GM19023 (cell line): ENCODE data around the gene SSX5.
"Not testable (repeated sequence)": the region's sequence is repeated elsewhere in the genome, so short reads cannot be mapped to it uniquely, and the experiment has no call there.

ENCODE experiments used
- ATAC-seq: cut with Tn5 transposase; IDR thresholded peaks from one replicate; pipeline ENCODE4 v1.9.1; 2021; ENCODE audit warnings: mild to moderate bottlenecking, moderate library complexity; ENCODE audit not compliant: unreplicated experiment

The SSX5 gene, protein sequence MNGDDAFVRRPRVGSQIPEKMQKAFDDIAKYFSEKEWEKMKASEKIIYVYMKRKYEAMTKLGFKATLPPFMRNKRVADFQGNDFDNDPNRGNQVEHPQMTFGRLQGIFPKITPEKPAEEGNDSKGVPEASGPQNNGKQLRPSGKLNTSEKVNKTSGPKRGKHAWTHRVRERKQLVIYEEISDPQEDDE

DNA sequence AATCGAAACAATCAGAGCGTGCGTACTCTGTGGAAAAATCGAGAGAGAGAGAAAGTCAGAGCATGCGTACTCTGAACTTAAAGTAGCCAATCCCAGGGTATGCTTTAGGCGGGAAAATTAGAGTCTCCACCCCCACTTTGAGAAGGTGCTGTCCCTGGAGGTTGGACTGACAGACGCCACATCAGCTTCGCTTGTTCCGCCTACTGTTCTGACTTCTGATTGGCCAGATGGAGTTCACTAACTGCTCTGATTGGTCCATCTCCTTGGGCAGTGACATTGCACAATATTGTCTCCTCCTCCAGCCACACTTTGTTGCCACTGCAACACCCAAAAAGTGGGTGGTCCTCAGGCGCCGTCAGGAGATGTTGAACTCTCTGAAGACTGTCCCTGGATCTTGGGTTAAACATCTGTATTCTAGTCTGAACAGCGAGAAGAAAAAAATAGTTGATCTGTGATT, at the start of gene SSX5:
Gene SSX5, minus strand, starts transcription at position 51 of the 457 bp plus-strand sequence. CDS start 1,437 bp downstream, outside the sequence.
- no peak for ATAC-seq

- not testable (repeated sequence) for ATAC-seq
Measured at GRCh38 chrX:48224196-48224595, 27.6 kb upstream of the SSX5 start.

- ATAC-seq, result not testable (repeated sequence)
Measured at GRCh38 chrX:48214341-48214740, 17.7 kb upstream of the SSX5 start.

GRCh38 chrX:48190024-48190423, 6.6 kb downstream of the SSX5 start:
- not testable (repeated sequence) for ATAC-seq

GRCh38 chrX:48181882-48182281, 14.7 kb downstream of the SSX5 start:
- ATAC-seq, result not testable (repeated sequence)

DNA sequence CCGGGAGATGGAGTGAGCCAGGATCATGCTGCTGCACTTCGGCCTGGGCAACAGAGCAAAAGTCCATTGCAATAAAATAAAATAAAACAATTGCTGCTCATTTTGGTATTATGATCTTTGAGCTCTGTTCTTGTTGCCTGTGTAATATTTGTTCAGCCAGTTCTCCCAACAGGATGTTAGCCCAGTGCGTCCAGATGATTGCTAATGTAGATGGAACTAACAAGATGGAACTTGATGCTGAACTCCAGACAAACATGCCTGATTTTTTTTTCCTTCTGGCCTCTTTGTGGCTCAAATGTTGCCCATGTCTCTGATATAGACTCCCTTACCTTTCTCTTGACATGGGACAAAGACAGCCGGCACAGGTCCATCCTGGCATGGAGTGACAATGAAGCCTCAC, 15.8 kb downstream of the SSX5 start:
- ATAC-seq, result no peak

DNA sequence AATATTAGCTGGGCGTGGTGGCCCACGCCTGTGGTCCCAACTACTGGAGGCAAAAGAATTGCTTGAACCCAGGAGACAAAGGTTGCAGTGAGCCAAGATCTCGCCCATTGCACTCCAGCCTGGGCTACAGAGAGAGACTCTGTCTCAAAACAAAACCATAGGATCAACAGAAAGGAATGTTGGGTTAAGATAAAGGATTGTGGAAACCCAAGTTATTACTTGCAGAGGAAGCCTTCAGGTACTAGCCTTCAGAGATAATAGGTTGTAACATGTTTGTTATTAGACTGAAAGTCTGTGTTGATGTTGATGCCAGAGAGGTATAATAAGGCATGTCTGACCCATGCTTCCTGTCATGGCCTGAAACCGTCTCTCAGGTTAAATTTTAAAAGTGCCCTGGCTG, 16.9 kb downstream of the SSX5 start:
- ATAC-seq, result no peak

GRCh38 chrX:48166322-48166721, 30.3 kb downstream of the SSX5 start:
- ATAC-seq, result not testable (repeated sequence)

GRCh38 chrX:48165241-48165640, 31.4 kb downstream of the SSX5 start:
- no peak for ATAC-seq

- no peak for ATAC-seq
Measured at GRCh38 chrX:48156014-48156413, 40.6 kb downstream of the SSX5 start.

DNA sequence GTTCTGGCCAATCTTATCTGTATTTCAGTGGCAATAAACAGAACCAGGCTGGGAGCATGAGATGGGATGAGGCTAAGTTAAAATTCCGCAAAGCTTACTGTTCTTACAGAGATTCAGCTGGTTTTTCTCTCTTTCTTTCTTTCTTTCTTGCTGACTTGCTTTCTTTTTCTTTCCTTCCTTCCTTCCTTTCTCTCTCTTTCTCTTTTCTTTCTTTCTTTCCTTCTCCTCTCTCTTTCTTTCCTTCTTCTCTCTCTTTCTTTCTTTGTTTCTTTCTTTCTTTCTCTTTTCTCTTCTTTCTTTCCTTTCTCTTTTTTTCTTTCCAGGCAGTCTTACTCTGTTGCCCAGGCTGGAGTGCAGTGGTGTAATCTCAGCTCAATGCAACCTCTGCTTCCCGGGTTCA, 41.8 kb downstream of the SSX5 start:
- ATAC-seq, result no peak

DNA sequence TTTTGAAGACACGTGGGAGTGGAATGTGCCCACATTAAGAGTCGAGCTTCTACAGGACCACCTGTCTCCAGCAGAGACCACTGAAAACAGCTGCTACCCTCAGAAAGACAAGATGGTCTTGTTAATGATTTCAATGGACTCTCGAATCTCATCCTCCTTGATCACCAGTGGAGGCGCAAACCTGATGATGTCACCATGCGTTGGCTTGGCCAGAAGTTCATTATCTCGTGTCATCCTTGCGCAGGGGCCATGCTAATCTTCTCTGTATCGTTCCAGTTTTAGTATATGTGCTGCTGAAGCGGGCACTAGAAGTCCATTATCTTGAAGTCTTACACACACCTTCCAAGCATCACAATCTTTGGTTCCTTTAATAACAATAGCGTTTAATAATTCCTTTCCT, 42.8 kb downstream of the SSX5 start:
- no peak for ATAC-seq

- ATAC-seq, result not testable (repeated sequence)
Measured at GRCh38 chrX:48142697-48143096, 53.9 kb downstream of the SSX5 start.

DNA sequence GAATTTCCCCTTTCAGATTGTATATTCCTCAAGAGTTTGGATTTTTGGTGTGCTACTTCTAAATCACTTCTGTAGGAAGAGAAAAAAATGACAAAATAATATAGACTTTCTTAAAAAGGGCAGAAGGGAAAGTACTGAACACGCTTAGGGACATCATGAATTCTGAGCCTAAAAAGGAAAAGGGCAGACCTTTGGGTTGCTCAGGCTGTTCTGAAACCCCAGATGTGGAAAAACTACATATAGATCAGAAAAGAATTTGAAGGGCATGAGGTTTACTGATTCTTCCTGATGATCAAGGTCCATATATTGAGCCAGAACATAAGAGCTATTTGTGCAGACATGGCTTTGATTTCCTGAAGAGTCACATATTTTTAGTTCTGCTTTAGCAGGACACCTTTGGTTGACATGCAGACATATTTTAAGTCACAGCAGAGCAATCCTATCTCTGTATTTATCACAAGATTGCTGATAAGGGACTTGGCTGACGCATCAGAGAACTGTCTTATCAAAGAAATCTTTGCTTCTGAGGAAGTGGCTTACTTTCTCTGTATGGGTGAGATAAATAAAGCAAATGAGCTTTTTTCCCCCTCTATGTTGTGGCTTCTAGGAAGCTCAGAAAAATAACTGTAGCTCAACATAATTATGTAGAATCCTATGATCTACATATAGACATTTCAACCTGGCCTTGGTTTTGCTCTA, 54.6 kb downstream of the SSX5 start:
- ATAC-seq, result not testable (repeated sequence)

- not testable (repeated sequence) for ATAC-seq
Measured at GRCh38 chrX:48139076-48139475, 57.5 kb downstream of the SSX5 start.
